PC-3 (cell line): ENCODE measurements around the gene TRDN. TPM values are rescaled to one million over a fixed set of nuclear protein-coding genes. Genes with fewer than 3 reads are reported as not detected.

Experiments
- ATAC-seq: fragments of 200-7000 bp; cut with Tn5 transposase; 2 replicates; pipeline ENCODE4 v1.9.1; 2020; ENCODE audit warnings: mild to moderate bottlenecking, moderate library complexity
- BruUV-seq: library from RNA; stranded (reverse); fragments of 400-500 nt; replicated peaks from 2 replicates; lab custom pipeline; 2021; lab: Mats Ljungman, UMichigan
- CTCF ChIA-PET: fragments of 300-600 bp; sonication (Branson Sonifier 250); formaldehyde crosslinking; loops from one replicate; lab custom pipeline; 2022; ENCODE audit warnings: antibody characterized with exemption; lab: Charles Lee
- POLR2A ChIA-PET: fragments of 300-600 bp; sonication (Branson Sonifier 250); formaldehyde crosslinking; loops from one replicate; lab custom pipeline; 2022; ENCODE audit warnings: antibody characterized with exemption; ENCODE audit not compliant: unreplicated experiment; lab: Charles Lee
- DNase-seq: peaks from one replicate; pipeline ENCODE4 v3.0.0-alpha.2; 2015
- H2AFZ ChIP-seq: fragments of 300-600 bp; sonication (generic); 2 replicates; pipeline ENCODE4 v1.6.0; 2016; ENCODE audit warnings: antibody characterized with exemption, low read length
- H3F3A ChIP-seq: fragments of 300-600 bp; sonication (generic); one replicate; pipeline ENCODE4 v1.6.0; 2017; ENCODE audit warnings: antibody characterized with exemption, low read length, control low read depth, mild to moderate bottlenecking; ENCODE audit not compliant: unreplicated experiment
- H3K27ac ChIP-seq: fragments of 300-600 bp; sonication (generic); 2 replicates; pipeline ENCODE4 v1.5.1; 2016; ENCODE audit warnings: mild to moderate bottlenecking, low read length
- H3K27me3 ChIP-seq: fragments of 300-600 bp; sonication (generic); 2 replicates; pipeline ENCODE4 v1.6.1; 2016; ENCODE audit warnings: low read length, mixed read lengths
- H3K36me3 ChIP-seq: fragments of 300-600 bp; sonication (generic); 2 replicates; pipeline ENCODE4 v1.6.1; 2016; ENCODE audit warnings: low read depth, mixed run types, low read length, mixed read lengths
- H3K4me1 ChIP-seq: fragments of 300-600 bp; sonication (generic); 2 replicates; pipeline ENCODE4 v1.5.1; 2016; ENCODE audit warnings: low read length; ENCODE audit not compliant: insufficient read depth
- H3K4me2 ChIP-seq: fragments of 300-600 bp; sonication (generic); 2 replicates; pipeline ENCODE4 v1.6.0; 2016; ENCODE audit warnings: low read length
- H3K4me3 ChIP-seq: fragments of 300-600 bp; sonication (generic); 2 replicates; pipeline ENCODE4 v1.5.1; 2016; ENCODE audit warnings: mild to moderate bottlenecking, low read length, mixed read lengths
- H3K79me2 ChIP-seq: fragments of 300-600 bp; sonication (generic); 2 replicates; pipeline ENCODE4 v1.6.1; 2017; ENCODE audit warnings: low read length, mixed read lengths
- H3K9ac ChIP-seq: fragments of 300-600 bp; sonication (generic); 2 replicates; pipeline ENCODE4 v1.6.0; 2016; ENCODE audit warnings: mild to moderate bottlenecking, low read length
- H3K9me2 ChIP-seq: fragments of 300-600 bp; sonication (generic); replicated peaks from 2 replicates; pipeline ENCODE4 v1.6.1; 2016; ENCODE audit warnings: mixed run types, low read length, mixed read lengths
- H3K9me3 ChIP-seq: fragments of 300-600 bp; sonication (generic); 2 replicates; pipeline ENCODE4 v1.6.1; 2016; ENCODE audit warnings: low read length, mixed read lengths
- H4K20me1 ChIP-seq: fragments of 300-600 bp; sonication (generic); 2 replicates; pipeline ENCODE4 v1.6.1; 2016; ENCODE audit warnings: low read length, mixed read lengths
- EZH2 ChIP-seq: fragments of 300-600 bp; sonication (generic); IDR thresholded peaks from one replicate; pipeline ENCODE4 v1.6.1; 2017; ENCODE audit warnings: antibody characterized with exemption, mild to moderate bottlenecking, low read length; ENCODE audit not compliant: unreplicated experiment
- EZH2phosphoT487 ChIP-seq: fragments of 300-600 bp; sonication (generic); IDR thresholded peaks from 2 replicates; pipeline ENCODE4 v1.6.1; 2018; ENCODE audit warnings: mild to moderate bottlenecking, antibody characterized with exemption, low read length, borderline replicate concordance
- intact Hi-C: fragments of 100-400 bp; cut with micrococcal nuclease; formaldehyde crosslinking; loops from 2 replicates; pipeline ENCODE4 v1.9.0; 2023
- total RNA-seq: library from RNA; depleted of rRNA; stranded (reverse); fragments of >200 nt; gene quantifications from 2 replicates; pipeline ENCODE4 v1.2.3, GENCODE V29; 2014
- TF ChIP-seq, protein P1 (sequence below): fragments of 300-600 bp; sonication (generic); conservative IDR thresholded peaks from 2 replicates; pipeline ENCODE4 v1.5.1; 2017; ENCODE audit warnings: antibody characterized with exemption, low read depth, mild to moderate bottlenecking, low read length

The TRDN gene
- total RNA-seq, 1 experiment from 2014 or later = not detected

DNA sequence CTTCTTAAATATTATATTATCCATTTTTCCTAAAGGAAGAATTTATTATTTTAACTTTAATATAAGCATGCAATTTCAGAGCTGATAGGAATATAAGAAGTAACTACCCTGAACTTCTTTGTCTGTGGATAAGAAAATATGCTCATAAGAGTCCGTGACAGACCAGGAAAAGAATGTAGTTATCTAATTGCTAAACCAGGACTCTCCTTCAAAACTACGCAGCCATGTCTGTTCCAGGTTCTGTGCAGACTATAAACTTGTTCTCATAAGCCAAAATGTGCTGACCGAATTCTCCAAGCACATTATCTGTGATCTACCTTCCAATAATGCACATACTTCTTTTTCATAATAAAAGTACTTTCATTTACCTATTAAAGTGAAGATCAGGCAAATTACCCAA, 116.5 kb downstream of the TRDN start:
- ATAC-seq (no peak), DNase-seq (no peak)
- POLR2A ChIA-PET = no interaction called here
- H3K9me3 ChIP-seq = no peaks in the 10 kb centered on the region
- no peak for TF ChIP-seq EZH2
- TF ChIP-seq EZH2phosphoT487 = no peak
- TF ChIP-seq, protein P1, sequence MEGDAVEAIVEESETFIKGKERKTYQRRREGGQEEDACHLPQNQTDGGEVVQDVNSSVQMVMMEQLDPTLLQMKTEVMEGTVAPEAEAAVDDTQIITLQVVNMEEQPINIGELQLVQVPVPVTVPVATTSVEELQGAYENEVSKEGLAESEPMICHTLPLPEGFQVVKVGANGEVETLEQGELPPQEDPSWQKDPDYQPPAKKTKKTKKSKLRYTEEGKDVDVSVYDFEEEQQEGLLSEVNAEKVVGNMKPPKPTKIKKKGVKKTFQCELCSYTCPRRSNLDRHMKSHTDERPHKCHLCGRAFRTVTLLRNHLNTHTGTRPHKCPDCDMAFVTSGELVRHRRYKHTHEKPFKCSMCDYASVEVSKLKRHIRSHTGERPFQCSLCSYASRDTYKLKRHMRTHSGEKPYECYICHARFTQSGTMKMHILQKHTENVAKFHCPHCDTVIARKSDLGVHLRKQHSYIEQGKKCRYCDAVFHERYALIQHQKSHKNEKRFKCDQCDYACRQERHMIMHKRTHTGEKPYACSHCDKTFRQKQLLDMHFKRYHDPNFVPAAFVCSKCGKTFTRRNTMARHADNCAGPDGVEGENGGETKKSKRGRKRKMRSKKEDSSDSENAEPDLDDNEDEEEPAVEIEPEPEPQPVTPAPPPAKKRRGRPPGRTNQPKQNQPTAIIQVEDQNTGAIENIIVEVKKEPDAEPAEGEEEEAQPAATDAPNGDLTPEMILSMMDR = no peak
- H2AFZ ChIP-seq = no peak overlapping the region
- no peaks in the 10 kb centered on the region for H3K9me2 ChIP-seq
- no peaks in the 10 kb centered on the region for H4K20me1 ChIP-seq
- intact Hi-C loops = no loop called here
- CTCF ChIA-PET = no interaction called here
- H3K4me2 ChIP-seq = no peak overlapping the region
- no peaks in the 10 kb centered on the region for H3K4me1 ChIP-seq
- no peak overlapping the region for H3K27ac ChIP-seq
- H3K79me2 ChIP-seq = no peaks in the 10 kb centered on the region
- H3K36me3 ChIP-seq = no peaks in the 10 kb centered on the region
- no peaks in the 10 kb centered on the region for H3K27me3 ChIP-seq
- no peak overlapping the region for H3K9ac ChIP-seq
- BruUV-seq = no TSS peak
- no peaks in the 10 kb centered on the region for H3F3A ChIP-seq
- H3K4me3 ChIP-seq = no peak overlapping the region

DNA sequence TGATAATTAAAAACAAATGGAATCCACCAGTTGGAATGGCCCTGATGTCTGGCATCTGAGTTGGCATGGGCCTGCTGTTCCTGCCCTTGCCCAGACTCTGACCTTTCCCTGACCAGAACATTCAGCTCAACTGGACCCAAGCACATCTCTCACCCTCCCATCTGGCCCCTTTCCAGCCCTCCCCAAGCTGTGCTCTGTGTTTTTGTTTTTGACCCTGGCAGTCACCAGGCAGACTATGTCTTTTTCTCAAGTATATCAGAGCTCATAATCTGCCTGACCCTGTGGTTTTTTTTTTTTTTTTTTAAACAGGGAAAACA, 117.6 kb downstream of the TRDN start:
- H3K27ac ChIP-seq = no peak overlapping the region
- H3K79me2 ChIP-seq = no peaks in the 10 kb centered on the region
- TF ChIP-seq, protein P1 = no peak
- TF ChIP-seq EZH2phosphoT487 (no peak), EZH2 (no peak)
- no peaks in the 10 kb centered on the region for H3K27me3 ChIP-seq
- no peak overlapping the region for H3K4me3 ChIP-seq
- ATAC-seq (no peak), DNase-seq (no peak)
- no peaks in the 10 kb centered on the region for H3K4me1 ChIP-seq
- no peak overlapping the region for H3K9ac ChIP-seq
- H3F3A ChIP-seq = no peaks in the 10 kb centered on the region
- no peak overlapping the region for H3K4me2 ChIP-seq
- no peaks in the 10 kb centered on the region for H3K9me3 ChIP-seq
- intact Hi-C loops = no loop called here
- ChIA-PET CTCF (no interaction called here), POLR2A (no interaction called here)
- H3K9me2 ChIP-seq = no peaks in the 10 kb centered on the region
- no peaks in the 10 kb centered on the region for H3K36me3 ChIP-seq
- no peak overlapping the region for H2AFZ ChIP-seq
- no TSS peak for BruUV-seq
- H4K20me1 ChIP-seq = no peaks in the 10 kb centered on the region

DNA sequence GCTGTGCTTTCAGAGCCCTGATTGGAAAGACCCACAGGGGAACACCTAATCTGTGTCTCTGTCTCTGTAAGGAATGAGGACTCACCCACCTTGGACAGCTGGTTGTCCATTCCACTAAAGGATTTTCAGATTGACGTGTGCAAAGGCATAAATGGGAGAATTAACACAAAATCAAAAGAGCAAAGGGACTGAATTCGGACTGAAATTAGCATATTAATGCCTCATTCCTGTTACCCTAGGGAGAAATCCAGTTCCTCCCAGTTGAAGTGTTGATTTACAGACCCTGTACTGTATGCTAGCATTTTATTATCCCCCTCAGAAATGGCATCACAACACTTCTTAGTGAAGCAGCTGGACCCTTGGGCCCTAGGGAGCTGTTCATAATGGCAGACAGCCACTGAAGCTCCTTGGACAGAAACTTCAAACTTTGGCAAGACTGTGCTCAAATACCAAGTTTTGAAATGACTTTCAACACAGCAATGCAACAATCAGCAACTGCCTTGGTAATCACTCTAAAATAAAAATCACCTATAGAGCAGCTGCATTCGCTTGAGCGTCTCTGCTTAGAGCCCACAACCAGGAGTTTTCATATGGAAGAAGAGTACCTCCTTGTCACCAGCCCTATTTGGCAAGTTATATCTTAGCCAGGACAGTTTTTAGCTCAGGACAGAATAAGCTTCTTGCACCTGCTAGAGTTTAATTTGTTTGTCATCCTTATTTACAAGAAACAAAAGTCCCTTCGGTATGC, 118.1 kb downstream of the TRDN start:
- Histone ChIP-seq H2AFZ (no peak overlapping the region), H3K27ac (no peak overlapping the region), H3F3A (no peaks in the 10 kb centered on the region), H3K27me3 (no peaks in the 10 kb centered on the region), H3K36me3 (no peaks in the 10 kb centered on the region), H3K4me3 (no peak overlapping the region), H3K4me1 (no peaks in the 10 kb centered on the region), H4K20me1 (no peaks in the 10 kb centered on the region), H3K79me2 (no peaks in the 10 kb centered on the region), H3K9me2 (no peaks in the 10 kb centered on the region), H3K4me2 (no peak overlapping the region), H3K9ac (no peak overlapping the region), H3K9me3 (no peaks in the 10 kb centered on the region)
- ATAC-seq (no peak), DNase-seq (no peak)
- CTCF ChIA-PET = no interaction called here
- no TSS peak for BruUV-seq
- intact Hi-C loops = no loop called here
- TF ChIP-seq, protein P1 = no peak
- TF ChIP-seq EZH2 = no peak
- TF ChIP-seq EZH2phosphoT487 = no peak
- POLR2A ChIA-PET = no interaction called here
